PC-9 (cell line): Measurements from ENCODE around the gene ZNF865. TPM values are rescaled to one million over a fixed set of nuclear protein-coding genes. Genes with fewer than 3 reads are reported as not detected.

ENCODE experiments used
- BruUV-seq: library from RNA; stranded (reverse); fragments of 400-500 nt; replicated peaks from 2 replicates; lab custom pipeline; 2021; lab: Mats Ljungman, UMichigan
- CTCF ChIA-PET: fragments of 300-600 bp; sonication (Branson Sonifier 250); formaldehyde crosslinking; loops from one replicate; lab custom pipeline; 2022; ENCODE audit warnings: antibody characterized with exemption; lab: Charles Lee
- POLR2A ChIA-PET: fragments of 300-600 bp; sonication (Branson Sonifier 250); formaldehyde crosslinking; loops from one replicate; lab custom pipeline; 2022; ENCODE audit warnings: antibody characterized with exemption; ENCODE audit not compliant: unreplicated experiment; lab: Charles Lee
- DNase-seq, 2 experiments: peaks; one replicate each; pipeline versions ENCODE4 v3.0.0 to v3.0.0-alpha.2; 2015 to 2022; ENCODE audit warnings: mixed read lengths in 1 of 2
- H2AFZ ChIP-seq: fragments of 200-600 bp; sonication (generic); 2 replicates; pipeline ENCODE4 v1.8.1; 2017; ENCODE audit warnings: antibody characterized with exemption
- H3F3A ChIP-seq: fragments of 200-600 bp; sonication (generic); 2 replicates; pipeline ENCODE4 v1.8.1; 2017; ENCODE audit warnings: antibody characterized with exemption, mild to moderate bottlenecking, low read depth; ENCODE audit not compliant: insufficient read depth
- H3K27ac ChIP-seq: fragments of 200-600 bp; sonication (generic); 2 replicates; pipeline ENCODE4 v1.6.1; 2016; ENCODE audit warnings: mixed run types
- H3K27me3 ChIP-seq: fragments of 200-600 bp; sonication (generic); 2 replicates; pipeline ENCODE4 v1.6.1; 2016; ENCODE audit warnings: low read depth, mixed run types; ENCODE audit not compliant: insufficient read depth
- H3K36me3 ChIP-seq: fragments of 200-600 bp; sonication (generic); 2 replicates; pipeline ENCODE4 v1.6.1; 2016; ENCODE audit warnings: low read depth, mixed run types
- H3K4me1 ChIP-seq: fragments of 200-600 bp; sonication (generic); replicated peaks from 2 replicates; pipeline ENCODE4 v1.6.1; 2016; ENCODE audit warnings: mixed run types; ENCODE audit not compliant: insufficient read depth
- H3K4me2 ChIP-seq: fragments of 200-600 bp; sonication (generic); 2 replicates; pipeline ENCODE4 v1.6.1; 2017; ENCODE audit warnings: mixed run types
- H3K4me3 ChIP-seq: fragments of 200-600 bp; sonication (generic); 2 replicates; pipeline ENCODE4 v1.6.1; 2016; ENCODE audit warnings: mixed run types
- H3K79me2 ChIP-seq: fragments of 200-600 bp; sonication (generic); 2 replicates; pipeline ENCODE4 v1.6.1; 2017; ENCODE audit warnings: low read depth, mixed run types
- H3K9me2 ChIP-seq: fragments of 200-600 bp; sonication (generic); 2 replicates; pipeline ENCODE4 v1.8.1; 2017; ENCODE audit warnings: mild to moderate bottlenecking; ENCODE audit not compliant: insufficient read depth
- H3K9me3 ChIP-seq: fragments of 200-600 bp; sonication (generic); 2 replicates; pipeline ENCODE4 v1.8.1; 2016; ENCODE audit warnings: low read depth; ENCODE audit not compliant: insufficient read depth
- H4K20me1 ChIP-seq: fragments of 200-600 bp; sonication (generic); 2 replicates; pipeline ENCODE4 v1.8.1; 2017; ENCODE audit not compliant: insufficient read depth
- EZH2 ChIP-seq: fragments of 200-600 bp; sonication (generic); IDR thresholded peaks from 2 replicates; pipeline ENCODE4 v1.8.0; 2017; ENCODE audit warnings: antibody characterized with exemption, low read depth
- intact Hi-C: fragments of 100-400 bp; cut with micrococcal nuclease; formaldehyde crosslinking; loops from one replicate; pipeline ENCODE4 v1.10.0; 2022; ENCODE audit not compliant: unreplicated experiment
- total RNA-seq: library from RNA; stranded (reverse); gene quantifications from 2 replicates; pipeline ENCODE4 v1.2.3, GENCODE V29; 2021
- TF ChIP-seq, protein P1 (sequence below): fragments of 200-600 bp; sonication (generic); conservative IDR thresholded peaks from 2 replicates; pipeline ENCODE4 v1.6.1; 2017; ENCODE audit warnings: mixed run types, antibody characterized with exemption, mild to moderate bottlenecking, moderate library complexity

ZNF865 gene
- total RNA-seq, 1 experiment from 2014 or later, result 26.8 TPM

GRCh38 chr19:55650602-55651230, 45.3 kb downstream of the ZNF865 start:
- H3K27me3 ChIP-seq, result no peaks in the 10 kb centered on the region
- peaks cover 10% of the 10 kb centered on the region for H4K20me1 ChIP-seq
- TF ChIP-seq EZH2, result no peak
- TF ChIP-seq, protein P1, sequence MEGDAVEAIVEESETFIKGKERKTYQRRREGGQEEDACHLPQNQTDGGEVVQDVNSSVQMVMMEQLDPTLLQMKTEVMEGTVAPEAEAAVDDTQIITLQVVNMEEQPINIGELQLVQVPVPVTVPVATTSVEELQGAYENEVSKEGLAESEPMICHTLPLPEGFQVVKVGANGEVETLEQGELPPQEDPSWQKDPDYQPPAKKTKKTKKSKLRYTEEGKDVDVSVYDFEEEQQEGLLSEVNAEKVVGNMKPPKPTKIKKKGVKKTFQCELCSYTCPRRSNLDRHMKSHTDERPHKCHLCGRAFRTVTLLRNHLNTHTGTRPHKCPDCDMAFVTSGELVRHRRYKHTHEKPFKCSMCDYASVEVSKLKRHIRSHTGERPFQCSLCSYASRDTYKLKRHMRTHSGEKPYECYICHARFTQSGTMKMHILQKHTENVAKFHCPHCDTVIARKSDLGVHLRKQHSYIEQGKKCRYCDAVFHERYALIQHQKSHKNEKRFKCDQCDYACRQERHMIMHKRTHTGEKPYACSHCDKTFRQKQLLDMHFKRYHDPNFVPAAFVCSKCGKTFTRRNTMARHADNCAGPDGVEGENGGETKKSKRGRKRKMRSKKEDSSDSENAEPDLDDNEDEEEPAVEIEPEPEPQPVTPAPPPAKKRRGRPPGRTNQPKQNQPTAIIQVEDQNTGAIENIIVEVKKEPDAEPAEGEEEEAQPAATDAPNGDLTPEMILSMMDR, result no peak
- H3K9me2 ChIP-seq, result no peaks in the 10 kb centered on the region
- H3K79me2 ChIP-seq, result peaks cover 20% of the 10 kb centered on the region
- H3K4me2 ChIP-seq, result no peak overlapping the region
- intact Hi-C loops, result loop anchor here (5.0 kb wide), 1 partner anchor 492 kb away; the partner anchor contains the start of gene ZNF444
- CTCF ChIA-PET, result no interaction called here
- H3K4me3 ChIP-seq, result no peak overlapping the region
- H2AFZ ChIP-seq, result no peak overlapping the region
- peaks cover 26% of the 10 kb centered on the region; the same call in 1 of the 2 replicates for H3F3A ChIP-seq
- H3K4me1 ChIP-seq, result peaks cover 5% of the 10 kb centered on the region; the same call in 1 of the 2 replicates
- no peaks in the 10 kb centered on the region for H3K9me3 ChIP-seq
- peak in 1 of 2 experiments; percentile 12 for DNase-seq
- POLR2A ChIA-PET, result no interaction called here
- no peak overlapping the region for H3K27ac ChIP-seq
- H3K36me3 ChIP-seq, result peaks cover 3% of the 10 kb centered on the region
- no TSS peak for BruUV-seq

DNA sequence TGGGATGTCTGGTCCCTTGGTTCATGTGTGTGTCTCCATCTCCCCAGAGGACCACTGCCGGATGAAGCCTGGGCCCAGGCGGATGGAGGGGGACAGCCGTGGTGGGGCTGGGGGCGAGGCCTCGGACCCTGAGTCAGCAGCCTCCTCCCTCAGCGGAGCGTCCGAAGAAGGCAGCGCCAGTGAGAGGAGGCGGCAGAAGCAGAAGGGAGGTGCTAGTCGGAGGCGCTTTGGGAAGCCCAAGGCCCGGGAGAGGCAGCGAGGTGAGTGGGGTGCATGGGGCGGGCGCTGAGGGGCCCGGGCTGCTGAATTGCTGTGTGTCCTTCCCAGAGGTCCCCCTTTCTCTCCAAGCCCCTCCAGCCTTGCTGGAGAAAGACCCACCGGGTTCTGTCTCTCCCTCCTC, 45.8 kb downstream of the ZNF865 start:
- no TSS peak for BruUV-seq
- Histone ChIP-seq H3K27me3 (no peaks in the 10 kb centered on the region), H3K27ac (no peak overlapping the region), H3K4me2 (no peak overlapping the region), H3K79me2 (peaks cover 20% of the 10 kb centered on the region), H3K4me1 (peaks cover 5% of the 10 kb centered on the region; the same call in 1 of the 2 replicates), H3K9me3 (no peaks in the 10 kb centered on the region), H3F3A (peaks cover 25% of the 10 kb centered on the region; the same call in 1 of the 2 replicates), H3K36me3 (peaks cover 7% of the 10 kb centered on the region), H3K9me2 (no peaks in the 10 kb centered on the region), H2AFZ (no peak overlapping the region), H3K4me3 (no peak overlapping the region), H4K20me1 (peaks cover 15% of the 10 kb centered on the region)
- DNase-seq, result peak in 1 of 2 experiments; percentile 10
- CTCF ChIA-PET, result no interaction called here
- intact Hi-C loops, result loop anchor here (5.0 kb wide), 1 partner anchor 491 kb away; the partner anchor contains the start of gene ZNF444
- POLR2A ChIA-PET, result no interaction called here
- TF ChIP-seq, protein P1, result no peak
- TF ChIP-seq EZH2, result no peak

DNA sequence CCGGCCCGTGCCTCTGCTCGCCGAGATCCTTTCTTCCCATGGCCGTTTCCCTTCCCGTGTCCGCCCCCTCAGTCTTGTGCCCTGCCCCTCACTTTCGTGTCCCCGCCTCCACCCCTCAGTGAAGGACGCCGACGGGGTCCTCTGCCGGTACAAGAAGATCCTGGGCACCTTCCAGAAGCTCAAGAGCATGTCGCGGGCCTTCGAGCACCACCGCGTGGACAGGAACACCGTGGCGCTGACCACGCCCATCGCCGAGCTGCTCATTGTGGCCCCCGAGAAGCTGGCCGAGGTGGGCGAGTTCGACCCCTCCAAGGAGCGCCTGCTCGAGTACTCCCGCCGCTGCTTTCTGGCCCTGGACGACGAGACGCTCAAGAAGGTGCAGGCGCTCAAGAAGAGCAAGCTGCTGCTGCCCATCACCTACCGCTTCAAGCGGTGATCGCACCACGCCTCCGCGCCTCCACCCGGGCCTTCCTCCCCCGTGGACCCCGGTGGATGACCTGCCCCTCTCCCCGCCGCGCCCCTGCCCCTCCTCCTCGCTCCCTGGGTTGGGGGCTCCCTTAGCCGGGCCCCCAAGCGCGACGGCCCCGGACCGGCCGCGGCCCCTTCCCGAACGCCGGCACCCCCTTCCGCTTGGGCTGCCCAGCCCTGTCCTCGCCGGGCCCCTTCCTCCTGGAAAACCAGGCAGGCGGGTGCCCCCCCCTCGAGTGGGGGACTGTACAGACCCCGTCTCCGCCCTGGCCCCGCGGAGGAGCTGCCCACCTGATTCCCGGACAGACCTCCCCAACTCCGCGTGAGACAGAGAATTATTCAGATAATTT, 47.1 kb downstream of the ZNF865 start:
- BruUV-seq, result no TSS peak
- no peaks in the 10 kb centered on the region for H3K9me3 ChIP-seq
- H3K9me2 ChIP-seq, result no peaks in the 10 kb centered on the region
- H3K4me2 ChIP-seq, result peak overlapping the region; percentile 79
- no peaks in the 10 kb centered on the region for H3K27me3 ChIP-seq
- no peak overlapping the region for H3K27ac ChIP-seq
- intact Hi-C loops, result loop anchor here (5.0 kb wide), 1 partner anchor 490 kb away; the partner anchor contains the start of gene ZNF444
- peaks cover 17% of the 10 kb centered on the region for H3K4me1 ChIP-seq
- CTCF ChIA-PET, result interaction anchor here (0.7 to 0.9 kb wide), 3 partner anchors 166 to 681 kb away, joined by 4 read pairs; no protein-coding TSS in a partner anchor
- peaks cover 30% of the 10 kb centered on the region for H3K79me2 ChIP-seq
- DNase-seq, result peak in 1 of 2 experiments; percentile 25
- peak overlapping the region; percentile 72; the same call in 1 of the 2 replicates for H3K4me3 ChIP-seq
- H3F3A ChIP-seq, result peaks cover 13% of the 10 kb centered on the region; the same call in 1 of the 2 replicates
- peaks cover 14% of the 10 kb centered on the region; the same call in 1 of the 2 replicates for H3K36me3 ChIP-seq
- H4K20me1 ChIP-seq, result peaks cover 20% of the 10 kb centered on the region
- no peak overlapping the region for H2AFZ ChIP-seq
- POLR2A ChIA-PET, result no interaction called here
- TF ChIP-seq, protein P1, result no peak
- no peak for TF ChIP-seq EZH2
